Astrocyte of the hippocampus (primary cell): ENCODE measurements around the gene POTEM.
"Not testable (repeated sequence)": the region's sequence is repeated elsewhere in the genome, so short reads cannot be mapped to it uniquely, and the experiment has no call there.

Experiments used
- DNase-seq: peaks from one replicate; pipeline ENCODE4 v3.0.0; 2011; ENCODE audit warnings: low read depth, low spot score

The POTEM gene

DNA sequence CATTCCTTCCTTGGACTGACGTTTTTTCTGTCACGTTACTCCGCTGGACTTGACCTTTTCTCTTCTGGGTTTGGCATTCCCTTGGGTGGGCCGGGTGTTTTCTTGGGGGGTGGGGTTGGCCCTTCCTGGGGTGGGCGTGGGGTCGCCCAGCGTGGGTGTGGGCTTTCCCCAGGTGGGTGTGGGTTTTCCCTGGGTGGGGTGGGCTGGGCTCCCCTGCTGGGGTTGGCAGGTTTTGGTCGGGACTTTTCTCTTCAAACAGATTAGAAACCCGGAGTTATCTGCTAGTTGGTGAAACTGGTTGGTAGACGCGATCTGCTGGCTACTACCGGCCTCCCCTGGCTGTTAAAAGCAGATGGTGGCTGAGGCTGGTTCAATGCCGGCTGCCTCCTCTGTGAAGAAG lies at the start of gene POTEM:
TSS of gene POTEM (plus strand) at position 301 of the 400 bp plus-strand sequence. CDS start at position 353, 52 bp downstream.
- not testable (repeated sequence) for DNase-seq

- not testable (repeated sequence) for DNase-seq
These were observed 48.9 kb upstream of the POTEM start for GRCh38 chr14:18918345-18918744.

DNA sequence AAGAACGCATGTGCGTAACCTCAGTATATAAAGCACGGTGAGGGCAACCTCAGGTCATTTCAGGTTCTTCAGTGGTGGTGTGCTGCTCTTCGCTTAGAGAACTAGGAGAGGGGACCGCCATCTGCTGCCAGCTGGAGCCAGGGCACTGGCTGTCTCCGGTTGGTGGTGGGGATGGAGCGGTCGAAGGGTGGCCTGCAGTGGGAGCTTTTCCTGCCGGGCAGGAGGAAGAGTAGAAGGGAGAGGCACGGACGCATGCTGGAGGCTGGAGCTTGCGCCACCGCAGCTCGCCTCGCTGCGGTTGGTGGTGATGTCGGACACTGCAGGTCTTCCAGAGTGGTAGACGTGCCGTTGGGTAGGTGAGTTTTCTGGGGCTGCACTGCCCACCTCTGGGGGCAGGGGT lies 47.2 kb upstream of the POTEM start:
- DNase-seq = not testable (repeated sequence)

GRCh38 chr14:18921055-18921701 lies 46.1 kb upstream of the POTEM start:
- DNase-seq = not testable (repeated sequence)

GRCh38 chr14:18936848-18937247 lies 30.4 kb upstream of the POTEM start:
- not testable (repeated sequence) for DNase-seq

GRCh38 chr14:18938733-18939132 lies 28.5 kb upstream of the POTEM start:
- DNase-seq = not testable (repeated sequence)

DNA sequence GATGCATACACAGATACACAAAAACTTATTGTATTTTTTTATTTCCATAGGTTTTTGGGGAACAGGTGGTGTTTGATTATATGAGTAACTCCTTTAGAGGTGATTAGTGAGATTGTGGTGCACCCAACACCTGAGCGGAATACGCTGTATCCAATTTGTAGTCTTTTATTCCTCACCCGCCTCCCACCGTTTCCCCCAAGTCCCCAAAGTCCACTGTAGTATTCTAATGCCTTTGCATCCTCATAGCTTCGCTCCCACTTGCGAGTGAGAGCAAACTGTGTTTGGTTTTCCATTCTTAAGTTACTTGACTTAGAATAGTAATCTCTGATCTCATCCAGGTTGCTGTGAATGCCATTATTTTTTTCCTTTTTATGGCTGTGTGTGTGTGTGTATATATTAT lies 17.3 kb upstream of the POTEM start:
- DNase-seq = not testable (repeated sequence)

DNA sequence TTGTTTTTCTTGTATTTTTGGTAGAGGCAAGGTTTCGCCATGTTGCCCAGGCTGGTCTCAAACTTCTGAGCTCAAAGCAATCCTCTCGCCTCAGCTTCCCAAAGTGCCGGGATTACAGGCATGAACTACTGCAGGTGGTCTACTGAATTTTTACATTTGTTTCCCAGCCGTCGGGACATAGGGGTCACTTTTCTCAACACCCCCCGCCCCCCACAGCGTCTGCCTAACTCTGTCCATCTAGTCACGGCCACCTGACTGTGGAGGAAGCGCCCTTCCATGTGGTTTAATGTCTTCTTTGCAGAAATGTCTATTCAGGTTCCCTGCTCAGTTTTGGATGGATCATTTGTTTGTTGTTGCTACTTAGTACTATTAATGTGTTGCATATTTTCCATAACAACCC lies 14.1 kb upstream of the POTEM start:
- not testable (repeated sequence) for DNase-seq

- DNase-seq = not testable (repeated sequence)
These were observed 11.4 kb upstream of the POTEM start for GRCh38 chr14:18955816-18956215.

- not testable (repeated sequence) for DNase-seq
These were observed 5.7 kb upstream of the POTEM start for GRCh38 chr14:18961576-18961975.

- DNase-seq = not testable (repeated sequence)
These were observed 5.1 kb upstream of the POTEM start for GRCh38 chr14:18962143-18962542.

- not testable (repeated sequence) for DNase-seq
These were observed 4.0 kb upstream of the POTEM start for GRCh38 chr14:18963276-18963675.

- not testable (repeated sequence) for DNase-seq
These were observed 2.4 kb upstream of the POTEM start for GRCh38 chr14:18964878-18965277.

DNA sequence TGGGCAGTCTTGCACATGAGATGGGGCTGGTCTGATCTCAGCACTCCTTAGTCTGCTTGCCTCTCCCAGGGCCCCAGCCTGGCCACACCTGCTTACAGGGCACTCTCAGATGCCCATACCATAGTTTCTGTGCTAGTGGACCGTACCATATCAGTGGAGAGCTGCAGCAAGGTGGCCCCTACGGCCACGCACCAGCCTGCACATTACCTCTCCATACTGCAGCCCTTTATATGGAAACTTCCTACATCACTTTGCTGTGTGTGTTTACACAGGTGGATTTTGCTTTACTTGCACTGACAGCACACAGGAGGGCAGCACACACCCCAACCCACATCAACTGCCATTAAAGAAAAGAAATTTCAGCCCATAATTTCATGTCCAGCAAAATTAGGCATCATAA lies 35.3 kb downstream of the POTEM start:
- not testable (repeated sequence) for DNase-seq

DNA sequence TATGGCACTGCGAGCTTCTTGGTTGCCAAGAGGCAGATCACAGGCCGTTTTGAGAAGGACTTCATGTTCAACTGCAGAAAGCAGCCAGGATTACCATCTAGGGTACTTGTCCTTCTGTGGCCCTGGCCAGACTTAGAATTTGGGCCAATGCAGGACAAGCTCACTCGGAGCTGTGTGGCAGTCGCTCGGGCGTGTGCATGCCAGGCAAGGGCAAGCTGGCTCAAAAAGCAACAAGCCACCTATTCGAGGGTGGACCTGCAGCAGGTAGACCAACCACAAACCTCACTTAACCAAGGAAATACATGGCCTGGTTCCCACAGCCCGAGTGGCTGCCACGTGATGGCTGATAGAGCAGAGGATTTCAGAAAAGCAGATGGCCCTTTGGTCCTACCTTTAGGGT lies 39.3 kb downstream of the POTEM start:
- not testable (repeated sequence) for DNase-seq

GRCh38 chr14:19007678-19008077 lies 40.4 kb downstream of the POTEM start:
- DNase-seq = not testable (repeated sequence)

GRCh38 chr14:19011029-19011428 lies 43.8 kb downstream of the POTEM start:
- DNase-seq = not testable (repeated sequence)

DNA sequence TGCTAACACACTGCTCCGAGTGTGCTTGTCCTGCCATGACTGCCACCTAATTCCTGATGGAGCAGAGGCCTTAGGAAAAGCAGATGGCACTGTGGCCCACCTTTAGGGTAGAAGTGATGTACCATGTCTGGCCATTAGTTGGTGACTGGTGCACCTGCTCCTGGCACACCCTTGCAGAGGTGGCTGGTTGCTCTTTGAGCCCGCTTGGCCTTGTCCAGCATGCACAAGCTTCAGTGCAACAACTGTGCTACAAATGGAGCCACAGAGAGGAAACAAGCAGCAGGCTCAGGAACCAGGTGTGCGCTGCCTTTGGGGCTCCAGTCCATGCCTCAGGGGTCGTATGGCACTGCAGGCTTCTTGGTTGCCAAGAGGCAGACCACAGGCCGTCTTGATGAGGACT lies 44.5 kb downstream of the POTEM start:
- DNase-seq = not testable (repeated sequence)

GRCh38 chr14:19015185-19015584 lies 48.0 kb downstream of the POTEM start:
- DNase-seq = not testable (repeated sequence)

DNA sequence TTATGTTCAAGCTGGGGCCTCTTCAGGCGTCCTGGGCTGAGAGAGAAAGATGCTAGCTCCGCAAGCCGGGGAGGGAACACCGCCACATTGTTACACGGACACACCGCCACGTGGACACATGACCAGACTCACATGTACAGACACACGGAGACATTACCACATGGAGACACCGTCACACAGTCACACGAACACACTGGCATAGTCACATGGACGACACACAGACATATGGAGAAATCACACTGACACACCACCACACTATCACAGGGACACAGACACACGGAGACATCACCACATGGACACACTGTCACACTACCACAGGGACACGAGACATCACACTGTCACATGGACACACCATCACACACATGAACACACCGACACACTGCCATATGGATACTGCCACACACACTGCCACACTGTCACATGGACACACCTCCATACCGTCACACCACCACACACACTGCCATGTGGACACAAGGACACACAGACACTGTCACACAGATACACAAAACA lies 57.9 kb downstream of the POTEM start:
- not testable (repeated sequence) for DNase-seq

DNA sequence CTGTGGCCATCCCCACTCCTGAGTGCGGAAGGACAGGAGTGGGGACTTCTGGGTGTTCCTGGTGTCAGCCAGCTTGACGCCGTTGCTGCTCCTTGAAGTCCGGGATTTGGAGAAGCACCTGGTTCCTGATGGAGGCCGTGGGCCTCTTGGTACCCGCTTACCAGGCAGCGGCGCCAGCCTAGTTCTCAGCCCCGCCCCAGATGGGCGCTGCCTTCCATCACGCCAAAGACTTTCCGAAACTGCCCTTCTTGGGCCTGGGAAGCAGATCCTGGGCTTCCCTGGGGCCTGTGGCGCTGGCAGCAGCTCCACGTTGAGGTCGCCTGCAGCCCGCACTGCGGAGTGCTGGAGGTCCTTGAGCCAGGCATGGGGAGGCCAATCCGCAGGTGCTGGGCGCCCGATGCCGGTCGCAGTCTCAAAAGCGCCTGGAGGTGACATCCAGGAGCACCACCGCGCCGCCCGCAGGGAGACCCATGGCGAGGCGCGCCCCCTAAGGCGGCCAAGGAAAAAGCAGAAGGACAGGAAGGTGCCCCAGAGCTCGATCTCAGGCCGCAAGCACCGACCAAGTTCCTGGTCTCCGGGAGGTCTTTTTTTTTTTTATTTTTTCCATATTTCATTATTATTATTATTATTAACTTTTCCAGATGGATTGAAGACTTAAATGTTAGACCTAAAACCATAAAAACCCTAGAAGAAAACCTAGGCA lies 59.6 kb downstream of the POTEM start:
- DNase-seq = not testable (repeated sequence)

GRCh38 chr14:19027895-19028294 lies 60.7 kb downstream of the POTEM start:
- not testable (repeated sequence) for DNase-seq
